H1 (cell line): ENCODE results near the gene COL28A1. TPM values are rescaled to one million over a fixed set of nuclear protein-coding genes. Genes with fewer than 3 reads are reported as not detected.

Experiments used
- CTCF ChIA-PET: fragments of 300-600 bp; sonication (Branson Sonifier 250); formaldehyde crosslinking; loops from one replicate; lab custom pipeline; 2021; ENCODE audit not compliant: partially characterized antibody; lab: Charles Lee
- POLR2A ChIA-PET: fragments of 300-600 bp; sonication (Branson Sonifier 250); formaldehyde crosslinking; loops from one replicate; lab custom pipeline; 2021; ENCODE audit warnings: inconsistent platforms; ENCODE audit not compliant: partially characterized antibody; lab: Charles Lee
- DNase-seq, 2 experiments: peaks; one replicate each; pipeline versions ENCODE4 v3.0.0 to v3.0.0-alpha.2; 2010 to 2022; ENCODE audit warnings: low spot score in 2 of 2, low read depth in 1 of 2, mixed read lengths in 1 of 2
- FAIRE-seq: peaks from 2 replicates; lab custom pipeline; 2011; peaks lifted over from hg19 to GRCh38; lab: Jason Lieb, UNC
- H2AFZ ChIP-seq: 2 replicates; pipeline ENCODE4 v1.8.1; 2012; ENCODE audit warnings: low read length, inconsistent platforms
- H2AK5ac ChIP-seq: 2 replicates; pipeline ENCODE4 v1.6.1; 2013; ENCODE audit warnings: low read depth, low read length
- H2BK120ac ChIP-seq: replicated peaks from 2 replicates; pipeline ENCODE3; 2013; ENCODE audit warnings: low read depth, low read length, inconsistent platforms
- H2BK12ac ChIP-seq: 2 replicates; pipeline ENCODE4 v1.6.1; 2013; ENCODE audit warnings: low read depth, low read length
- H2BK15ac ChIP-seq: 2 replicates; pipeline ENCODE4 v1.6.1; 2013; ENCODE audit warnings: low read length
- H2BK20ac ChIP-seq: 2 replicates; pipeline ENCODE4 v1.6.1; 2013; ENCODE audit warnings: low read length
- H2BK5ac ChIP-seq: 2 replicates; pipeline ENCODE4 v1.6.1; 2013; ENCODE audit warnings: low read depth, low read length
- H3K14ac ChIP-seq: 2 replicates; pipeline ENCODE4 v1.6.1; 2013; ENCODE audit warnings: inconsistent platforms; ENCODE audit not compliant: insufficient read length
- H3K18ac ChIP-seq: 2 replicates; pipeline ENCODE4 v1.6.1; 2013; ENCODE audit warnings: low read length; ENCODE audit errors: extremely low read depth
- H3K23ac ChIP-seq: 2 replicates; pipeline ENCODE4 v1.6.1; 2013; ENCODE audit warnings: inconsistent platforms; ENCODE audit not compliant: insufficient read length
- H3K23me2 ChIP-seq: 2 replicates; pipeline ENCODE4 v1.6.1; 2013; ENCODE audit warnings: low read depth, low read length
- H3K27ac ChIP-seq: 2 replicates; pipeline ENCODE4 v1.6.1; 2011; ENCODE audit warnings: low read depth, low read length, inconsistent platforms
- H3K27me3 ChIP-seq, 4 experiments: replicated peaks in 1 of 4; 1 replicate in 1 of 4; 2 replicates in 3 of 4; pipeline versions ENCODE4 v1.6.1 to v1.8.1; 2011 to 2013; ENCODE audit warnings: low read length in 3 of 4, mild to moderate bottlenecking in 3 of 4, inconsistent platforms in 2 of 4, mixed read lengths in 2 of 4, moderate library complexity in 1 of 4; ENCODE audit not compliant: control insufficient read depth in 3 of 4, insufficient read depth in 3 of 4; ENCODE audit errors: extremely low read depth in 1 of 4
- H3K36me3 ChIP-seq, 4 experiments: 2 replicates each; pipeline versions ENCODE4 v1.6.1 to v1.8.1; 2011 to 2013; ENCODE audit warnings: mild to moderate bottlenecking in 4 of 4, low read length in 3 of 4, moderate library complexity in 2 of 4, control low read depth in 1 of 4, inconsistent platforms in 1 of 4; ENCODE audit not compliant: insufficient read depth in 4 of 4, control insufficient read depth in 2 of 4
- H3K4ac ChIP-seq: replicated peaks from 2 replicates; pipeline ENCODE3; 2013; ENCODE audit warnings: low read length, low read depth, mixed read lengths, inconsistent platforms; ENCODE audit not compliant: insufficient read length
- H3K4me1 ChIP-seq, 4 experiments: replicated peaks in 1 of 4; 1 replicate in 1 of 4; 2 replicates in 3 of 4; pipeline versions ENCODE4 v1.6.1 to v1.8.1; 2011 to 2013; ENCODE audit warnings: low read length in 3 of 4, inconsistent platforms in 2 of 4, mixed read lengths in 1 of 4; ENCODE audit not compliant: insufficient read depth in 4 of 4, control insufficient read depth in 3 of 4
- H3K4me2 ChIP-seq, 2 experiments: 2 replicates each; pipeline versions ENCODE4 v1.6.1 to v1.8.1; 2011 to 2013; ENCODE audit warnings: low read depth in 2 of 2, low read length in 2 of 2, control low read depth in 1 of 2, inconsistent platforms in 1 of 2, mild to moderate bottlenecking in 1 of 2; ENCODE audit not compliant: insufficient read depth in 1 of 2
- H3K4me3 ChIP-seq, 4 experiments: fragments of 200-600, 300-600 bp in 1 of 4; sonication (generic), shearing (Covaris generic), sonication (Bioruptor Twin) in 1 of 4; 2 replicates each; pipeline versions ENCODE4 v1.5.1 to v1.8.1; 2011 to 2016; ENCODE audit warnings: low read length in 4 of 4, low read depth in 3 of 4, control low read depth in 2 of 4, inconsistent platforms in 2 of 4, mild to moderate bottlenecking in 2 of 4, mixed read lengths in 1 of 4, moderate library complexity in 1 of 4; ENCODE audit not compliant: insufficient read depth in 2 of 4; ENCODE audit errors: extremely low read depth in 1 of 4
- H3K56ac ChIP-seq: replicated peaks from 2 replicates; pipeline ENCODE3; 2013; ENCODE audit warnings: low read depth, mild to moderate bottlenecking, mixed read lengths, low read length, inconsistent platforms; ENCODE audit not compliant: insufficient read length
- H3K79me1 ChIP-seq: 2 replicates; pipeline ENCODE4 v1.6.1; 2013; ENCODE audit warnings: low read depth, low read length, control low read depth
- H3K79me2 ChIP-seq, 2 experiments: 2 replicates each; pipeline versions ENCODE4 v1.6.1 to v1.8.1; 2012 to 2013; ENCODE audit warnings: low read length in 2 of 2, mild to moderate bottlenecking in 2 of 2, inconsistent platforms in 1 of 2; ENCODE audit not compliant: insufficient read depth in 2 of 2, control insufficient read depth in 1 of 2
- H3K9ac ChIP-seq, 4 experiments: replicated peaks in 1 of 4; 1 replicate in 1 of 4; 2 replicates in 3 of 4; pipeline versions ENCODE4 v1.6.1 to v1.8.1; 2011 to 2013; ENCODE audit warnings: low read depth in 3 of 4, low read length in 3 of 4, control low read depth in 2 of 4, mild to moderate bottlenecking in 2 of 4, moderate library complexity in 2 of 4, inconsistent platforms in 1 of 4; ENCODE audit errors: extremely low read depth in 1 of 4
- H3K9me3 ChIP-seq, 2 experiments: 2 replicates each; pipeline versions ENCODE4 v1.6.1 to v1.8.1; 2012 to 2013; ENCODE audit warnings: mild to moderate bottlenecking in 2 of 2, moderate library complexity in 2 of 2, control low read depth in 1 of 2, inconsistent platforms in 1 of 2, low read depth in 1 of 2, low read length in 1 of 2, mixed read lengths in 1 of 2; ENCODE audit not compliant: insufficient read depth in 2 of 2
- H4K20me1 ChIP-seq, 2 experiments: replicated peaks in 1 of 2; 2 replicates each; pipeline versions ENCODE3 to v1.8.1; 2011 to 2013; ENCODE audit warnings: inconsistent platforms in 2 of 2, low read length in 2 of 2, mild to moderate bottlenecking in 1 of 2; ENCODE audit not compliant: insufficient read depth in 2 of 2, control insufficient read depth in 1 of 2
- H4K5ac ChIP-seq: 2 replicates; pipeline ENCODE4 v1.6.1; 2013; ENCODE audit warnings: low read length, low read depth, mixed read lengths, inconsistent platforms; ENCODE audit not compliant: insufficient read length
- H4K8ac ChIP-seq: 2 replicates; pipeline ENCODE4 v1.8.0; 2013; ENCODE audit warnings: mild to moderate bottlenecking, moderate library complexity, low read length, inconsistent platforms; ENCODE audit not compliant: insufficient read depth; ENCODE audit errors: extremely low read depth
- H4K91ac ChIP-seq: replicated peaks from 2 replicates; pipeline ENCODE3; 2013; ENCODE audit warnings: low read length, mixed read lengths, inconsistent platforms; ENCODE audit not compliant: insufficient read length
- BACH1 ChIP-seq: IDR thresholded peaks from 2 replicates; pipeline ENCODE4 v1.6.1; 2012; ENCODE audit warnings: low read length, improper control_type of control experiment
- BRCA1 ChIP-seq: IDR thresholded peaks from 2 replicates; pipeline ENCODE4 v1.6.1; 2012; ENCODE audit warnings: low read depth, low read length, improper control_type of control experiment
- CHD2 ChIP-seq: IDR thresholded peaks from 2 replicates; pipeline ENCODE4 v1.6.1; 2012; ENCODE audit warnings: low read length, improper control_type of control experiment
- CTBP2 ChIP-seq: IDR thresholded peaks from 2 replicates; pipeline ENCODE4 v1.7.0; 2011; ENCODE audit warnings: borderline replicate concordance, mild to moderate bottlenecking, moderate library complexity, mixed read lengths, low read length; ENCODE audit not compliant: insufficient read depth, insufficient read length
- EGR1 ChIP-seq: IDR thresholded peaks from 2 replicates; pipeline ENCODE4 v1.6.1; 2011; ENCODE audit warnings: low read depth, low read length, borderline replicate concordance
- KDM4A ChIP-seq: IDR thresholded peaks from one replicate; pipeline ENCODE4 v1.7.1; 2012; ENCODE audit warnings: low read depth, mild to moderate bottlenecking, moderate library complexity, low read length, inconsistent platforms; ENCODE audit not compliant: severe bottlenecking
- MAFK ChIP-seq: IDR thresholded peaks from 2 replicates; pipeline ENCODE4 v1.6.1; 2012; ENCODE audit warnings: low read depth, mild to moderate bottlenecking, improper control_type of control experiment, low read length
- NRF1 ChIP-seq: IDR thresholded peaks from 2 replicates; pipeline ENCODE4 v1.6.1; 2011; ENCODE audit warnings: mild to moderate bottlenecking, low read depth, low read length, improper control_type of control experiment
- POLR2A ChIP-seq, 2 experiments: IDR thresholded peaks; 1 replicate in 1 of 2; 2 replicates in 1 of 2; pipeline ENCODE4 v1.6.1; 2011; ENCODE audit warnings: low read depth in 2 of 2, low read length in 2 of 2, mild to moderate bottlenecking in 2 of 2; ENCODE audit errors: control extremely low read depth in 1 of 2
- RXRA ChIP-seq: IDR thresholded peaks from 2 replicates; pipeline ENCODE4 v1.6.1; 2011; ENCODE audit warnings: low read depth, mild to moderate bottlenecking, low read length, moderate library complexity; ENCODE audit not compliant: insufficient read depth
- TEAD4 ChIP-seq: IDR thresholded peaks from 2 replicates; pipeline ENCODE4 v1.6.1; 2012; ENCODE audit warnings: low read depth, low read length, inconsistent platforms, mixed read lengths
- ZNF274 ChIP-seq: IDR thresholded peaks from 2 replicates; pipeline ENCODE4 v1.7.0; 2012; ENCODE audit warnings: low read length, borderline replicate concordance; ENCODE audit errors: extremely low read depth
- WGBS, 2 experiments: shearing (Covaris generic) in 1 of 2; methylation state at CpG; one replicate each; pipeline versions ENCODE4 v1.1.6 to v1.1.7; 2013 to 2015; ENCODE audit warnings: low lambda C conversion rate in 2 of 2, mixed read lengths in 2 of 2, inconsistent platforms in 1 of 2, low coverage in 1 of 2, missing lambda C conversion rate in 1 of 2; ENCODE audit not compliant: insufficient replicate concordance in 2 of 2, insufficient coverage in 1 of 2, insufficient read length in 1 of 2; ENCODE audit errors: extremely low coverage in 1 of 2, missing lambda C conversion rate in 1 of 2; 5-methylcytosine and 5-hydroxymethylcytosine counted together
- polyA plus RNA-seq, 7 experiments: library from polyadenylated mRNA; depleted of rRNA in 3 of 7; stranded (reverse) in 5 of 7; unstranded in 2 of 7; fragments of >200 nt in 5 of 7; fragments of 200-250 nt in 2 of 7; gene quantifications; 1 replicate in 5 of 7; 2 replicates in 1 of 7; 4 replicates in 1 of 7; pipeline versions ENCODE4 v1.2.1 to v1.2.3, GENCODE V29; 2011 to 2013; ENCODE audit warnings: missing spikeins in 2 of 7, mixed read lengths in 2 of 7
- total RNA-seq: library from RNA; stranded (reverse); fragmentation: NEBNext Ultra II Directional; extraction: Animal tissue kit (Norgen Biotek cat#: 25700); gene quantifications from 2 replicates; pipeline ENCODE4 v1.2.1, GENCODE V29; 2021
- TF ChIP-seq, protein P1 (sequence below): IDR thresholded peaks from 2 replicates; pipeline ENCODE4 v1.6.1; 2011; ENCODE audit warnings: low read length, improper control_type of control experiment

The COL28A1 gene
- total and polyA plus RNA-seq, 2 of the 8 experiments (the other 6 are each of a cell fraction or from before 2014, with no cell fraction given) = 0.22 to 0.38 TPM

GRCh38 chr7:7504910-7505704, 30.6 kb downstream of the COL28A1 start:
- CTCF ChIA-PET = interaction anchor here (1.1 kb wide), 1 partner anchor 403 kb away, joined by 3 read pairs; no protein-coding TSS in a partner anchor
- Histone ChIP-seq H3K79me1 (no peaks in the 10 kb centered on the region), H3K9ac (no peak overlapping the region), H4K91ac (no peak overlapping the region), H3K4me2 (no peak overlapping the region), H3K79me2 (no peaks in the 10 kb centered on the region), H3K56ac (no peak overlapping the region), H2BK20ac (no peak overlapping the region), H4K5ac (no peak overlapping the region), H4K8ac (no peak overlapping the region), H3K27me3 (no peaks in the 10 kb centered on the region), H3K4me3 (no peak overlapping the region), H3K27ac (no peak overlapping the region), H3K23me2 (no peaks in the 10 kb centered on the region), H3K4ac (no peak overlapping the region), H3K23ac (no peak overlapping the region), H2BK120ac (no peak overlapping the region), H3K14ac (no peak overlapping the region), H2BK5ac (no peak overlapping the region), H4K20me1 (no peaks in the 10 kb centered on the region), H2BK12ac (no peak overlapping the region), H3K4me1 (no peaks in the 10 kb centered on the region), H3K18ac (no peak overlapping the region), H2AFZ (no peak overlapping the region), H3K9me3 (no peaks in the 10 kb centered on the region), H3K36me3 (no peaks in the 10 kb centered on the region), H2BK15ac (no peak overlapping the region), H2AK5ac (no peak overlapping the region)
- POLR2A ChIA-PET = no interaction called here
- WGBS, 2 experiments = 80% methylated on average over 3 of the region's 3 CpGs; no CpG with 5 or more reads in 1 of the 2 experiments
- DNase-seq (no peak), FAIRE-seq (no peak)
- TF ChIP-seq TEAD4 = no peak
- no peak for TF ChIP-seq CTBP2
- no peak for TF ChIP-seq POLR2A (IDR thresholded peaks at IDR 0.05; ENCODE audit: control extremely low read depth in 1 of 2, low read depth in 2 of 2, low read length in 2 of 2)
- TF ChIP-seq MAFK = no peak
- no peak for TF ChIP-seq EGR1
- no peak for TF ChIP-seq ZNF274
- TF ChIP-seq, protein P1, sequence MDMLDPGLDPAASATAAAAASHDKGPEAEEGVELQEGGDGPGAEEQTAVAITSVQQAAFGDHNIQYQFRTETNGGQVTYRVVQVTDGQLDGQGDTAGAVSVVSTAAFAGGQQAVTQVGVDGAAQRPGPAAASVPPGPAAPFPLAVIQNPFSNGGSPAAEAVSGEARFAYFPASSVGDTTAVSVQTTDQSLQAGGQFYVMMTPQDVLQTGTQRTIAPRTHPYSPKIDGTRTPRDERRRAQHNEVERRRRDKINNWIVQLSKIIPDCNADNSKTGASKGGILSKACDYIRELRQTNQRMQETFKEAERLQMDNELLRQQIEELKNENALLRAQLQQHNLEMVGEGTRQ = no peak
- TF ChIP-seq BRCA1 = no peak
- no peak for TF ChIP-seq NRF1
- no peak for TF ChIP-seq RXRA
- no peak for TF ChIP-seq CHD2
- no peak for TF ChIP-seq KDM4A
- no peak for TF ChIP-seq BACH1
